HG02763 (cell line): Measurements from ENCODE around the gene TFF2.

ENCODE experiments used
- ATAC-seq: cut with Tn5 transposase; IDR thresholded peaks from one replicate; pipeline ENCODE4 v1.9.1; 2021; ENCODE audit warnings: mild to moderate bottlenecking, moderate library complexity; ENCODE audit not compliant: unreplicated experiment

Gene TFF2

GRCh38 chr21:42366292-42367010 is 15.7 kb upstream of the TFF2 start, which contains the start of gene TFF1:
TFF1 (minus strand) TSS chr21:42366535; CDS start chr21:42366495, 40 bp downstream.
- ATAC-seq, result no peak

GRCh38 chr21:42365770-42366169 is 15.0 kb upstream of the TFF2 start:
- ATAC-seq, result no peak

DNA sequence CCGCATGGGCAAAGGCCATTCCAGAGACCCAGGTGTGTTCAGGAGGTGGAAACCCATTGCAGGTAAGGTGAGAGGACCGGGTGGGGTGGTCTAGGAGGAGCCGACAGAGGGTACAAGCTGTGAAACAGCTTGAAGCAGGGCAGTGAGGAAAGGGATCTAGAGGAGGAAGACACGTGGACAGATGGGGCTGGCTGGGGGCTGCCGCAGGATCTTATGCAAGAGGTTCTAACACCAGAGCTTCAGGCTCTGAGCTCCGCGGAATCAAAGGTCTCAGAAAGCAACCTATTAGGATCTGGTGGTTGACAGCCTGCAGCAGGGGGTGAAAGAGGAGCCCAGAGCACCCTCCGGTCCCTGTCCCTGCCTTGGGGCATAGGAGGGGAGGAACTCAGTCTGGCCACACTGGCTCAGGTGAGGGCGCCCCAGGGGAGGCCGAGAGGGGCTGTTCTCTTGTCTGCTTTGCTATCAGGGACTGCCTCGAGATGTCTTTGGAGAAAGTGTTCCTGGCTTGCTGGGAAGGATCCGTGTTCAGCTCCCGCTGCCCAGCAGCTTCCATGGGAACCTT is 13.6 kb upstream of the TFF2 start:
- ATAC-seq, result no peak

DNA sequence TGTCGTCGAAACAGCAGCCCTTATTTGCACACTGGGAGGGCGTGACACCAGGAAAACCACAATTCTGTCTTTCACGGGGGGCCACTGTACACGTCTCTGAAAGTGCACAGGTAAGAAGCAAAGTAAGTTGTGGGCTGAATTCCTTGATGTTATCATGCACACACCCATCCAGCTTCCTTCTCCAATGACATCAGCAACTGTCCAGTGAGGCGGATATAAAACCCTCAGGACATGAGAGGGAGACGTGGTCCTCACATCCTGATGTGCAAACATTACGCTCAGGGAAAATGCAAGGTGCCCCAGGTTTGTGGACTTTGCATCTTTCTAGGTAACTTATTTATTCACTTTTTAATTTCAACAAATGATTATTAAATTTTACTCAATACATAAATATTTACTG is 12.5 kb upstream of the TFF2 start:
- ATAC-seq, result no peak

DNA sequence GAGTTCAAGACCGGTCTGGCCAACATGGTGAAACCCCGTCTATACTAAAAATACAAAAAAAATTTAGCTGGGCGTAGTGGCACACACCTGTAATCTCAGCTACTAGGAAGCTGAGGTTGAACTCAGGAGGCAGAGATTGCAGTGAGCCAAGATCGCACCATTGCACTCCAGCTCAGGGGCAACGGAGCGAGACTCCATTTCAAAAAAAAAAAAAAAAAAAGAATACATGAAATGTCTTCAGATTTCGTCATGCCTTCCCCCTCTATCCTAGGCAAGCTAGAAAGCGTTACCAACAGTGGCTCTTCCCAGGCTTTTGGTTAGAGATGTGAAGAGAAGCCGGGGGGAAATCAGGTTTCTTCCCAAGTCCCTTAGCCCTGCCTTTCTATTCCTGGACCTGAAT is 11.9 kb upstream of the TFF2 start:
- ATAC-seq, result no peak

- no peak for ATAC-seq
Measured at GRCh38 chr21:42362198-42362597, 11.4 kb upstream of the TFF2 start.

- no peak for ATAC-seq
Measured at GRCh38 chr21:42361286-42361685, 10.5 kb upstream of the TFF2 start.

DNA sequence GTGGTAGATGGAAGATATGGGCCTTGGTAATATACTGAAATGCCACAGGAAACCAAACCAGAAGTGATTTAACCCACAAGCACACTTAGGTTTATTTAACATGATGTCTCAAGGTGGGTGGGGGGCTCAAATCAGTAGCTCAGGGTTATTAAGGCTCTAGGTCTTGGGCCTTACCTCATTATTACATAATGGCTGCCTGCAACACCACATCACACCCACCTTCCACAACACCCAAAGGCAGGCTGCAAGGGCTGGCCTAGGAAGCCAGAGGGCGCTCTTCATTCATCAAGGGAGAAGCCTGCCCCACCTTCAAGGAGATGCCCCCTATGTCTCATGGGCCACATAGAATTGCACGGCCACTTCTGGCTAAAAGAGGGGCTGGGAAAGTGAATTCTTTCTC is 9.5 kb upstream of the TFF2 start:
- ATAC-seq, result no peak

DNA sequence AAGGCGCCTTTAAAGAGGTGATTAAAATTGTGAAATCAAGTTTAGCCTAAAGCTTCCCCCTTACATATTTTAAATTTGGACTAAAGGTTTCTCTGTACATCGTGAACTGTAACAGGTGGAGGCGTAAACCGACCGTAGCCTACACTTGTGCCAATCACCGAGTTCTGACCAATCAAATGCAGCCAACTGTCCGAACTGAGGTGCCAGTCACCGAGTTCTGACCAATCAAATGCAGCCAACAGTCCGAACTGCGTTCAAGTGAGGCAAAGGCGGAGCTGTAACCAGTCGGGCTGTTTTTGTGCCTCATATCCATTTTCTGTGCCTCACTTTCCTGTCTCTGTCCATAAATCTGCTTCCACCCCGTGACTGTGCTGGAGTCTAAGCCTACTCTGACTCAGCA is 8.1 kb upstream of the TFF2 start:
- no peak for ATAC-seq

- ATAC-seq, result no peak
Measured at GRCh38 chr21:42358261-42358660, 7.5 kb upstream of the TFF2 start.

GRCh38 chr21:42357307-42357706 is 6.5 kb upstream of the TFF2 start:
- ATAC-seq, result no peak

GRCh38 chr21:42356650-42357049 is 5.9 kb upstream of the TFF2 start:
- ATAC-seq, result no peak

DNA sequence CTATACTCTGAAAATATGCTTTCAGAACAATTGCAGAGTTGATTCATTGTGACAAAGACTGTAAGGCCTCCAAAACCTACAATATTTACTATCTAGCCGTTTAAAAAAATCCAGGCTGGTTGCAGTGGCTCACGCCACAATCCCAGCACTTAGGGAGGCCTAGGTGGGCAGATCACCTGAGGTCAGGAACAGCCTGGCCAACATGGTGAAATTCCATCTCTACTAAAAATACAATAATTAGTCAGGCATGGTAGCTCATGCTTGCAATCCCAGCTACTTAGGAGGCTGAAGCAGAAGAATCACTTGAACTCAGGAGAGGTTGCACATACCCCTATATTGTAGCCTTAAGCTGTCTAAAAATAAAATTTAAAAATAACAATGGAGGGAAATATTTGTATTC is 5.3 kb upstream of the TFF2 start:
- ATAC-seq, result no peak

- no peak for ATAC-seq
Measured at GRCh38 chr21:42353623-42354022, 2.8 kb upstream of the TFF2 start.

DNA sequence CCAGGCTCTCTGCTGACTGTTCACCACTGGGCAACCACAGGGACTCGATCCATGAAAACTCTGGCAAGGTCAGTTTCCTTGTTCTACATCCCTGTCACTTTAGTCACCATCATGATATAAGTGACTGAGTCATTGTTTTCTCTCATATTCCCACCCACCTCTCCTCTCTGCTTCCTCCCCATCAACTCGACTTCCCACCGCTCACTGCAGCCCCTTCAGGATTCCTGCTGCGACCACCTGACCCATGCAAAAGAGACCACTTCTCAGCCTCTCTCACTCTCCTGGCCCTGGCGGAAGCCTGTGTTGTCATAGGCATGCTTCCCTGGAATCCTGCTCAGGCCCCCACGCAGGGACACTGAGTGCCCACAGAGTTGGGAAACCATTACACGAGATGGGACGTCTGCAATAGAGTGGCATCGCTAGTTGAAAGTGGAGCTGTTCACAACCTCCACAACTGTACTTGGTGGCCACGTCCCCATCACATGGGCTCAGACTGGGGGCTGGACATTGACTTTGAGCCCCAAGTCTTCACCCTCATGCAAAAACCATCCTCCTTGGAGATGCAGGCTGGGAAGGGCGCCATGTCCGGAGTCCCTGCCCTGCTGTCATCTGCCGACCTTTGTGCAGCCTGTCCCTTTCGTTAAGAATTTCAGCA is 1.8 kb upstream of the TFF2 start:
- no peak for ATAC-seq

- ATAC-seq, result no peak
Measured at GRCh38 chr21:42351626-42352440, 1.0 kb upstream of the TFF2 start.

- ATAC-seq, result no peak
Measured at GRCh38 chr21:42350318-42350910, 380 bp downstream of the TFF2 start.

DNA sequence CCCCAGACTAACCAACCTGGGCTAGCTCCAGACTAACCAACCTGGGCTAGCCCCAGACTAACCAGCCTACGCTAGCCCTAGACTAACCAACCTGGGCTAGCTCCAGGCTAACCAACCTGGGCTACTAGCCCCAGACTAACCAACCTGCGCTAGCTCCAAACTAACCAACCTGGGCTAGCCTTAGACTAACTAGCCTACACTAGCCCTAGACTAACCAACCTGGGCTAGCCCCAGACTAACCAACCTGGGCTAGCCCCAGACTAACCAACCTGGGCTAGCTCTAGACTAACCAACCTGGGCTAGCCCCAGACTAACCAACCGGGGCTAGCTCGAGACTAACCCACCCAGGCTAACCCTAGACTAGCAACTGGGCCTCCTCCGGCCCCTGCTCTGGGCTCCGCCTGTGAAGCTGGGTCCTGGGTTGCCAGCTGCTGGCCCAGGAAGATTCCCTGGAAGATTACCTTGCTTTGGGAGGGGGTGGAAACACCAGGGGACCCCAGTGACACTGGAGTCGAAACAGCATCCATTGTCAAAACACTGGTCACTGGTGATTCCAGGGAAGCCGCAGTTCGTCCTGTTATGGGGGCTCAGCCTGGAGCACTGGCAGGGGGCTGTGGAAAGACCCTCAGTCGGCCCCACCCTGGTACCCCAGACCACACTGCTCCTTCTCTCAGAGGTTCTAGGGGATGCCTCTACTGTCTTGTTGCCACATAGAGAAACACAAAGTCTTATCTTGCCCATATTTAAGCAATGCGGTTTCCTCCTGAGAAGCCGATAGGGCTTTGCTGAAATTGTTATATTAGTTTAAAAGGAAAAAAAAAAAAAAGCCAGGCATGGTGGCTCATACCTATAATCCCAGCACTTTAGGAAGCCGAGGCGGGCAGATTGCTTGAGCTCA is 1.1 kb downstream of the TFF2 start:
- ATAC-seq, result no peak

GRCh38 chr21:42348762-42349161 is 2.0 kb downstream of the TFF2 start:
- no peak for ATAC-seq
